OCI-LY7 (cell line): ENCODE data around the gene SLC66A1. TPM values are rescaled to one million over a fixed set of nuclear protein-coding genes. Genes with fewer than 3 reads are reported as not detected.

Source experiments
- BruUV-seq: library from RNA; stranded (reverse); fragments of 400-500 nt; replicated peaks from 2 replicates; lab custom pipeline; 2021; lab: Mats Ljungman, UMichigan
- CTCF ChIA-PET: fragments of 300-600 bp; sonication (Branson Sonifier 250); formaldehyde crosslinking; loops from one replicate; lab custom pipeline; 2022; ENCODE audit warnings: antibody characterized with exemption; ENCODE audit not compliant: unreplicated experiment; lab: Charles Lee
- POLR2A ChIA-PET: fragments of 300-600 bp; sonication (Branson Sonifier 250); formaldehyde crosslinking; loops from one replicate; lab custom pipeline; 2022; ENCODE audit warnings: antibody characterized with exemption; lab: Charles Lee
- DNase-seq: peaks from one replicate; pipeline ENCODE4 v3.0.0-alpha.2; 2015; ENCODE audit warnings: low spot score
- H2AFZ ChIP-seq: fragments of 200-600 bp; sonication (generic), shearing (Covaris generic); 2 replicates; pipeline ENCODE4 v1.6.1; 2014; ENCODE audit warnings: mild to moderate bottlenecking, antibody characterized with exemption, low read length, moderate library complexity
- H3K27ac ChIP-seq: fragments of 200-600 bp; sonication (generic); 2 replicates; pipeline ENCODE4 v1.5.1; 2014; ENCODE audit warnings: mixed run types, low read depth, mild to moderate bottlenecking, moderate library complexity, low read length, inconsistent platforms; ENCODE audit not compliant: poor library complexity, severe bottlenecking
- H3K36me3 ChIP-seq: fragments of 200-600 bp; sonication (generic); 2 replicates; pipeline ENCODE4 v1.6.1; 2014; ENCODE audit warnings: mild to moderate bottlenecking, antibody characterized with exemption, low read length, moderate library complexity, mixed read lengths; ENCODE audit not compliant: insufficient read depth
- H3K4me1 ChIP-seq: fragments of 200-600 bp; sonication (generic); 2 replicates; pipeline ENCODE4 v1.5.1; 2014; ENCODE audit warnings: mild to moderate bottlenecking, low read length; ENCODE audit not compliant: insufficient read depth, poor library complexity, severe bottlenecking
- H3K4me2 ChIP-seq: fragments of 200-600 bp; sonication (generic); 2 replicates; pipeline ENCODE4 v1.6.1; 2014; ENCODE audit warnings: mild to moderate bottlenecking, low read length
- H3K4me3 ChIP-seq: fragments of 200-600 bp; sonication (generic); 2 replicates; pipeline ENCODE4 v1.5.1; 2014; ENCODE audit warnings: mild to moderate bottlenecking, low read depth, low read length; ENCODE audit not compliant: poor library complexity, severe bottlenecking
- H3K79me2 ChIP-seq: fragments of 200-600 bp; sonication (generic); 2 replicates; pipeline ENCODE4 v1.6.1; 2016; ENCODE audit warnings: low read depth, mild to moderate bottlenecking, low read length, moderate library complexity, mixed read lengths; ENCODE audit not compliant: insufficient read depth
- H3K9me2 ChIP-seq: fragments of 200-600 bp; sonication (generic); 2 replicates; pipeline ENCODE4 v1.6.1; 2016; ENCODE audit warnings: mild to moderate bottlenecking, low read length, mixed read lengths; ENCODE audit not compliant: insufficient read depth
- H3K9me3 ChIP-seq: fragments of 200-600 bp; sonication (generic); 2 replicates; pipeline ENCODE4 v1.6.1; 2014; ENCODE audit warnings: mild to moderate bottlenecking, mixed run types, low read length, mixed read lengths
- H4K20me1 ChIP-seq: fragments of 200-600 bp; sonication (generic); 2 replicates; pipeline ENCODE4 v1.6.1; 2014; ENCODE audit warnings: mild to moderate bottlenecking, antibody characterized with exemption, low read length, moderate library complexity, mixed read lengths; ENCODE audit not compliant: insufficient read depth
- CTCF ChIP-seq: fragments of 200-600 bp; sonication (generic); conservative IDR thresholded peaks from 2 replicates; pipeline ENCODE4 v1.5.1; 2014; ENCODE audit warnings: mild to moderate bottlenecking, antibody characterized with exemption, low read length, moderate library complexity, mixed read lengths
- EZH2phosphoT487 ChIP-seq: fragments of 200-600 bp; sonication (generic); IDR thresholded peaks from 2 replicates; pipeline ENCODE4 v1.6.1; 2018; ENCODE audit warnings: low read depth, borderline replicate concordance, mild to moderate bottlenecking, mixed run types, antibody characterized with exemption, low read length, moderate library complexity, mixed read lengths
- intact Hi-C: fragments of 100-400 bp; cut with micrococcal nuclease; formaldehyde crosslinking; loops from one replicate; pipeline ENCODE4 v1.10.0; 2022; ENCODE audit not compliant: unreplicated experiment
- total RNA-seq, 2 experiments: library from RNA; depleted of rRNA in 1 of 2; stranded (reverse); fragments of >200 nt in 1 of 2; shearing (Covaris generic) in 1 of 2; gene quantifications; 2 replicates each; pipeline ENCODE4 v1.2.3, GENCODE V29; 2014 to 2022

The SLC66A1 gene
- total RNA-seq, 2 experiments from 2014 or later, result 14.9 to 21.0 TPM

GRCh38 chr1:19356266-19356665 is 44.1 kb downstream of the SLC66A1 start:
- no peak overlapping the region for H3K4me3 ChIP-seq
- H3K4me1 ChIP-seq, result no peaks in the 10 kb centered on the region
- intact Hi-C loops, result no loop called here
- ChIA-PET CTCF (no interaction called here), POLR2A (no interaction called here)
- H3K79me2 ChIP-seq, result no peaks in the 10 kb centered on the region
- H3K9me3 ChIP-seq, result no peaks in the 10 kb centered on the region
- no TSS peak for BruUV-seq
- no peak for DNase-seq
- H3K4me2 ChIP-seq, result no peak overlapping the region
- no peak overlapping the region for H2AFZ ChIP-seq
- H3K9me2 ChIP-seq, result no peaks in the 10 kb centered on the region
- H3K36me3 ChIP-seq, result peaks cover 28% of the 10 kb centered on the region; the same call in 1 of the 2 replicates
- H3K27ac ChIP-seq, result no peak overlapping the region
- TF ChIP-seq EZH2phosphoT487 (no peak), CTCF (no peak)
- no peaks in the 10 kb centered on the region for H4K20me1 ChIP-seq

- BruUV-seq, result no TSS peak
- Histone ChIP-seq H3K36me3 (peaks cover 28% of the 10 kb centered on the region; the same call in 1 of the 2 replicates), H3K4me1 (no peaks in the 10 kb centered on the region), H4K20me1 (no peaks in the 10 kb centered on the region), H3K9me2 (no peaks in the 10 kb centered on the region), H3K4me3 (no peak overlapping the region), H3K27ac (no peak overlapping the region), H3K79me2 (no peaks in the 10 kb centered on the region), H3K4me2 (no peak overlapping the region), H3K9me3 (no peaks in the 10 kb centered on the region), H2AFZ (no peak overlapping the region)
- DNase-seq, result no peak
- ChIA-PET POLR2A (no interaction called here), CTCF (no interaction called here)
- intact Hi-C loops, result no loop called here
- TF ChIP-seq EZH2phosphoT487 (no peak), CTCF (no peak)
Observed at GRCh38 chr1:19357299-19357986, 45.3 kb downstream of the SLC66A1 start.

GRCh38 chr1:19358710-19359109 is 46.6 kb downstream of the SLC66A1 start:
- TF ChIP-seq EZH2phosphoT487 (no peak), CTCF (no peak)
- Histone ChIP-seq H3K4me2 (no peak overlapping the region), H3K79me2 (no peaks in the 10 kb centered on the region), H3K27ac (no peak overlapping the region), H3K4me1 (no peaks in the 10 kb centered on the region), H3K4me3 (no peak overlapping the region), H2AFZ (no peak overlapping the region), H3K9me3 (no peaks in the 10 kb centered on the region), H4K20me1 (no peaks in the 10 kb centered on the region), H3K36me3 (peaks cover 24% of the 10 kb centered on the region; the same call in 1 of the 2 replicates), H3K9me2 (no peaks in the 10 kb centered on the region)
- ChIA-PET POLR2A (no interaction called here), CTCF (no interaction called here)
- no peak for DNase-seq
- intact Hi-C loops, result no loop called here
- BruUV-seq, result no TSS peak
